Smooth muscle cell (in vitro differentiated cells): Measurements from ENCODE around the gene CIAO2A. TPM values are rescaled to one million over a fixed set of nuclear protein-coding genes. Genes with fewer than 3 reads are reported as not detected.

Source experiments
- DNase-seq: peaks from one replicate; lab custom pipeline; 2025; ENCODE audit not compliant: unreplicated experiment; lab: John Stamatoyannopoulos, UW
- H2AFZ ChIP-seq: fragments of 200-600 bp; sonication (generic); 2 replicates; pipeline ENCODE4 v1.6.0; 2016; ENCODE audit warnings: antibody characterized with exemption, low read depth, mild to moderate bottlenecking
- H3F3A ChIP-seq: fragments of 200-600 bp; sonication (generic); 2 replicates; pipeline ENCODE4 v1.6.0; 2017; ENCODE audit warnings: antibody characterized with exemption, low read depth
- H3K27ac ChIP-seq: fragments of 200-600 bp; sonication (generic); 2 replicates; pipeline ENCODE4 v1.5.1; 2016; ENCODE audit warnings: low read depth, mild to moderate bottlenecking
- H3K27me3 ChIP-seq: fragments of 200-600 bp; sonication (generic); 2 replicates; pipeline ENCODE4 v1.6.1; 2016; ENCODE audit warnings: low read depth, mild to moderate bottlenecking
- H3K36me3 ChIP-seq: fragments of 200-600 bp; sonication (generic); 2 replicates; pipeline ENCODE4 v1.5.1; 2016; ENCODE audit warnings: low read depth
- H3K4me1 ChIP-seq: fragments of 200-600 bp; sonication (generic); 2 replicates; pipeline ENCODE4 v1.5.1; 2016; ENCODE audit warnings: low read depth
- H3K4me2 ChIP-seq: fragments of 200-600 bp; sonication (generic); 2 replicates; pipeline ENCODE4 v1.6.0; 2016; ENCODE audit warnings: mild to moderate bottlenecking
- H3K4me3 ChIP-seq: fragments of 200-600 bp; sonication (generic); 2 replicates; pipeline ENCODE4 v1.5.1; 2016; ENCODE audit warnings: mild to moderate bottlenecking
- H3K79me2 ChIP-seq: fragments of 200-600 bp; sonication (generic); 2 replicates; pipeline ENCODE4 v1.6.0; 2016; ENCODE audit warnings: low read depth, mild to moderate bottlenecking
- H3K9ac ChIP-seq: fragments of 200-600 bp; sonication (generic); 2 replicates; pipeline ENCODE4 v1.6.0; 2016; ENCODE audit warnings: low read depth
- H3K9me3 ChIP-seq: fragments of 200-600 bp; sonication (generic); replicated peaks from 2 replicates; pipeline ENCODE4 v1.5.1; 2016; ENCODE audit warnings: low read depth
- H4K20me1 ChIP-seq: fragments of 200-600 bp; sonication (generic); 2 replicates; pipeline ENCODE4 v1.6.0; 2016; ENCODE audit warnings: low read depth
- WGBS: methylation state at CpG from one replicate; pipeline ENCODE4 v1.1.7; 2016; ENCODE audit warnings: low lambda C conversion rate; 5-methylcytosine and 5-hydroxymethylcytosine counted together
- polyA plus RNA-seq: library from polyadenylated mRNA; unstranded; fragments of >200 nt; fragmentation: Nextera tagmentation; extraction: Ambion mirVana; gene quantifications from 2 replicates; pipeline ENCODE4 v1.2.1, GENCODE V29; 2016
- total RNA-seq: library from RNA; depleted of rRNA; stranded (reverse); fragments of >200 nt; gene quantifications from 2 replicates; pipeline ENCODE4 v1.2.3, GENCODE V29; 2014
- TF ChIP-seq, protein P1 (sequence below): fragments of 200-600 bp; sonication (generic); IDR thresholded peaks from 2 replicates; pipeline ENCODE4 v1.5.1; 2017; ENCODE audit warnings: borderline replicate concordance, mild to moderate bottlenecking, antibody characterized with exemption; ENCODE audit not compliant: insufficient read depth, poor library complexity, severe bottlenecking

Gene CIAO2A
- total and polyA plus RNA-seq, 2 experiments from 2014 or later = 110 to 123 TPM

DNA sequence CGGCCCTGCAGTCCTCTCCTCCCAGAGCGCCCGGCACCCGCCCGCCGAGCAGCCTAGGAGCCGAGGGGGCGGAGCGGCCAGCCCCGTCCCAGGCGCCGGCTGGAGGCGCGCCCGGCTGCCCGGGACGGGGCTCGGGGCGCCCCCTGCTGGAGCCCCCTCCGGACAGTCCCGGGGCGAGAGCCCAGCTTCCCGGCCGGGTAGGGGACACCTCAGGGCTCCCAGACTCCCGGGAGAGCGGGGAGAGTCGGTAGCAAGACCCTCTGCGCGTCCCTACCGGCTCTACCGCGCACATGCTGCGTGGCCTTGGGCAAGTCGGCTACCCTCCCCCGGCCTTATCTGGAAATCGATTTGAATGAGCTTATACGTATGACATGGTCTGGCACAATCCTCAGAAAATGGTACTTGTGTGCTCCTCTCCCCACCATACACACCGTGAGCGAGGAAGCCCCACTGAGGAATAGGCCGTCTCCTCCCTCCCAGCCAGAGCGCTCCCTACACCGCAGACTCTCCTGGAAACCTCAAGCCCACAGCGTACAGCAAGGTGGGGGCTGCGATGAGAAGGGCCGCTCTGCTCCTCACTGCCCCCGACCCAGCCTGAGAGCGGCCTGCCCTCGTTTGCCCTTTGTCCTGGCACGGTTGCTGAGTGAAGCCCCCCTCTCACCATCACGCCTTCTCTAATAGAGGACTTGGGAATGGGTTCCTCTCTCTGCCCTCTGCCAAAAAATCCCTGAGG is 47.1 kb downstream of the CIAO2A start, which contains the start of gene DAPK2:
DAPK2 (minus strand) TSS at position 65 of the 733 bp plus-strand sequence. CDS start 6,224 bp downstream, outside the sequence.
- no peak within 1 kb of the TSS for H3K9ac ChIP-seq
- H3K9me3 ChIP-seq = no peaks in the 10 kb centered on the region
- 18% methylated on average over 40 of the region's 50 CpGs for WGBS
- H4K20me1 ChIP-seq = no peaks in the 10 kb centered on the region
- TF ChIP-seq, protein P1, sequence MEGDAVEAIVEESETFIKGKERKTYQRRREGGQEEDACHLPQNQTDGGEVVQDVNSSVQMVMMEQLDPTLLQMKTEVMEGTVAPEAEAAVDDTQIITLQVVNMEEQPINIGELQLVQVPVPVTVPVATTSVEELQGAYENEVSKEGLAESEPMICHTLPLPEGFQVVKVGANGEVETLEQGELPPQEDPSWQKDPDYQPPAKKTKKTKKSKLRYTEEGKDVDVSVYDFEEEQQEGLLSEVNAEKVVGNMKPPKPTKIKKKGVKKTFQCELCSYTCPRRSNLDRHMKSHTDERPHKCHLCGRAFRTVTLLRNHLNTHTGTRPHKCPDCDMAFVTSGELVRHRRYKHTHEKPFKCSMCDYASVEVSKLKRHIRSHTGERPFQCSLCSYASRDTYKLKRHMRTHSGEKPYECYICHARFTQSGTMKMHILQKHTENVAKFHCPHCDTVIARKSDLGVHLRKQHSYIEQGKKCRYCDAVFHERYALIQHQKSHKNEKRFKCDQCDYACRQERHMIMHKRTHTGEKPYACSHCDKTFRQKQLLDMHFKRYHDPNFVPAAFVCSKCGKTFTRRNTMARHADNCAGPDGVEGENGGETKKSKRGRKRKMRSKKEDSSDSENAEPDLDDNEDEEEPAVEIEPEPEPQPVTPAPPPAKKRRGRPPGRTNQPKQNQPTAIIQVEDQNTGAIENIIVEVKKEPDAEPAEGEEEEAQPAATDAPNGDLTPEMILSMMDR = peak; percentile 83
- no peak within 1 kb of the TSS for H3K27ac ChIP-seq
- peak within 1 kb of the TSS; percentile 49 for H2AFZ ChIP-seq
- H3K4me2 ChIP-seq = peak within 1 kb of the TSS; percentile 89
- H3F3A ChIP-seq = no peaks in the 10 kb centered on the region
- peak within 1 kb of the TSS; percentile 53 for H3K4me3 ChIP-seq
- H3K36me3 ChIP-seq = no peaks in the 10 kb centered on the region
- H3K79me2 ChIP-seq = no peaks in the 10 kb centered on the region
- H3K4me1 ChIP-seq = peaks cover 6% of the 10 kb centered on the region
- DNase-seq = no peak
- H3K27me3 ChIP-seq = peaks cover 71% of the 10 kb centered on the region

DNA sequence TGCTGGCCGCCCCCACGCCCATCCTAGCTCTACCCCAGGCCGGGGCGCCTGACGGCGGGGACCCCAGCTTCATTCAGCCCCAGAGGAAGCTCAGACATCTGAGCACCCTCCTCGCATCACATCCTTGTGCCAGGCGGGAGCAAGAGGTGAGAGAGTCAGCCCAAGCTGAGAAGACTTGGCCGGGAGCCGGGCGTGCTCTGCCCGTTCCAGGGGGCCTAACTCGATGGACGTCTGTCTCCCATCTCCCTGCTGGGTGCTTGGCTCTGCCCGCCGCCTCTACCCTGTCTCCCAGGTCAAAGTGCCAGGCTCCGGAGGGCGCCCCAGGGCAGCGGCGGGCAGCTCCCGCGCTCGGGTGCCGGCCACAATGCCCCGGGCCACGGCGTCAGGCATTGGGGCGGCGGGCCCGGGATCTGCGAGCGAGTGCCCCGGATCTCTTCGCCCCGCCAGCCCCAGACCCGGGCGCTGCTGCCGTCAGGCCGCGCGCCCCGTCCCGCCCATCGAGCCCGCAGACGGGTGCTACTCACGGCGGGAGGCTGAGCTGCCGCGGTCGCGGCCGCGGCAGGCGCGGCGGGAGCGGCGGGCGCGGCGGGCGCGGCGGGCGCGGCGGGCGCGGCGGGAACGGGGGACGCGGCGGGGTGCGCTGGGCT is 47.7 kb downstream of the CIAO2A start:
- H3K27me3 ChIP-seq = peaks cover 71% of the 10 kb centered on the region
- no peaks in the 10 kb centered on the region for H4K20me1 ChIP-seq
- no peaks in the 10 kb centered on the region for H3K9me3 ChIP-seq
- no peak overlapping the region for H2AFZ ChIP-seq
- peaks cover 6% of the 10 kb centered on the region for H3K4me1 ChIP-seq
- H3F3A ChIP-seq = no peaks in the 10 kb centered on the region
- no peak overlapping the region for H3K9ac ChIP-seq
- peak overlapping the region; percentile 89 for H3K4me2 ChIP-seq
- H3K27ac ChIP-seq = no peak overlapping the region
- WGBS = 36% methylated on average over 20 of the region's 76 CpGs
- no peaks in the 10 kb centered on the region for H3K36me3 ChIP-seq
- DNase-seq = no peak
- peak overlapping the region; percentile 53 for H3K4me3 ChIP-seq
- no peaks in the 10 kb centered on the region for H3K79me2 ChIP-seq
- TF ChIP-seq, protein P1 = no peak

DNA sequence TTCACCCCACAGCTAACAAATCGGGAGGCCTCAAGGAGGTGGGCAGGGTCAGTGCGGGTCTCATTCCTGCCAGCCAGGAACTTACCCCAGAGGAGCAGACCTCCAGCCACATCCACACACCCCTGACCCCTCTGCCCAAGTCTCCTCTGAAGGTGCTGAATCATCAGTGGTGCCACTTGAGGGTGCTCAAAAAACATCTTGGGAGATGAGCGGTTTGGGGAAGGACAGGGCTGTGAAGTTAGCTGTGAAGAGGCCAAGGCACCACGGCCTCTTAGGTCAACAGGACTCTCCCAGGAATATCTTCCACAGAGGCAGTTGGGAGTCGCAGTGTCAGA is 48.6 kb downstream of the CIAO2A start:
- H3K9ac ChIP-seq = no peak overlapping the region
- H3K36me3 ChIP-seq = no peaks in the 10 kb centered on the region
- H2AFZ ChIP-seq = no peak overlapping the region
- peaks cover 6% of the 10 kb centered on the region for H3K4me1 ChIP-seq
- TF ChIP-seq, protein P1 = no peak
- no peaks in the 10 kb centered on the region for H3K9me3 ChIP-seq
- no peak overlapping the region for H3K27ac ChIP-seq
- no peaks in the 10 kb centered on the region for H4K20me1 ChIP-seq
- no peak overlapping the region for H3K4me3 ChIP-seq
- H3K4me2 ChIP-seq = no peak overlapping the region
- WGBS = 97% methylated on average over 5 of the region's 5 CpGs
- no peaks in the 10 kb centered on the region for H3F3A ChIP-seq
- H3K79me2 ChIP-seq = no peaks in the 10 kb centered on the region
- H3K27me3 ChIP-seq = peaks cover 71% of the 10 kb centered on the region
- no peak for DNase-seq
